ENCODE data around the gene SLFNL1.

SLFNL1 gene

DNA sequence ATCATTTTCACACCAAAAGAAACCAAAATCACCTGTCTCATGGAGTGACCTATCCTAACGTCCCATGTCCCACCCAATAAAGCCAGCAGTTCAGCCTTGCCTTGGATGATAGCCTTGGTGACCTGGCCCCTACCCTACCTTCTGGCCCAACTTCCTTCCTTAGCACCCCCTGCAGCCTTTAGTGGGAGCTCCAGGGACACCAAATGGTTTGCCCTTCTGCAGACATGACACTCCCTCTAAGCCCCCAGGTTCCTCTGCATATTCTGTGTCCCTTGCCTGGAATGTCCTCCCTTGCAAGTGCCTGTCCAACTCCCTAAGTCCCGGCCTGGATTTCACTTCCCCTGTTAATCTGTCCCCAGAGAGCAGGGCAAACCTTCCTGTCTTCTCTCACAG is 2.2 kb downstream of the SLFNL1 start:
- FAIRE-seq: no peak

DNA sequence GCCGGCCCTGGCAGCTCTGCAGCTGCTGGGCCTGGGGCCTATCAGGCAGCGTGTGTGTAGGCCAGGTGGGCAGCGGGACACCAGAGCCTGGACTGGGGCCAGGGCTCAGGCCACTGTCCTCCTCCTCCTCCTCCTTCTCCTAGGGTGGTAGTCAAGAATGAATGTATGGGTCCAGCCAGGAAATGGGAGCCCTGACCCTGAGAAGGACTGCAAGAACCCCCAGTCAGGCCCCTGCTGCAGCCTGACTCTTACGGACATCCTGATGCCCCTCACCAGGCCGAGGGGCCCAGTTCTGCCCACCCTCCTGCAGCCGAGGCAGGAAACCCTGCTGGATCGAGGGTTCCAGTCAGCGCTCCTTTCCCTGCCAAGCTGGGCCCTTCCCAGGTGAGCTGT is 3.5 kb downstream of the SLFNL1 start:
- no peak for FAIRE-seq

DNA sequence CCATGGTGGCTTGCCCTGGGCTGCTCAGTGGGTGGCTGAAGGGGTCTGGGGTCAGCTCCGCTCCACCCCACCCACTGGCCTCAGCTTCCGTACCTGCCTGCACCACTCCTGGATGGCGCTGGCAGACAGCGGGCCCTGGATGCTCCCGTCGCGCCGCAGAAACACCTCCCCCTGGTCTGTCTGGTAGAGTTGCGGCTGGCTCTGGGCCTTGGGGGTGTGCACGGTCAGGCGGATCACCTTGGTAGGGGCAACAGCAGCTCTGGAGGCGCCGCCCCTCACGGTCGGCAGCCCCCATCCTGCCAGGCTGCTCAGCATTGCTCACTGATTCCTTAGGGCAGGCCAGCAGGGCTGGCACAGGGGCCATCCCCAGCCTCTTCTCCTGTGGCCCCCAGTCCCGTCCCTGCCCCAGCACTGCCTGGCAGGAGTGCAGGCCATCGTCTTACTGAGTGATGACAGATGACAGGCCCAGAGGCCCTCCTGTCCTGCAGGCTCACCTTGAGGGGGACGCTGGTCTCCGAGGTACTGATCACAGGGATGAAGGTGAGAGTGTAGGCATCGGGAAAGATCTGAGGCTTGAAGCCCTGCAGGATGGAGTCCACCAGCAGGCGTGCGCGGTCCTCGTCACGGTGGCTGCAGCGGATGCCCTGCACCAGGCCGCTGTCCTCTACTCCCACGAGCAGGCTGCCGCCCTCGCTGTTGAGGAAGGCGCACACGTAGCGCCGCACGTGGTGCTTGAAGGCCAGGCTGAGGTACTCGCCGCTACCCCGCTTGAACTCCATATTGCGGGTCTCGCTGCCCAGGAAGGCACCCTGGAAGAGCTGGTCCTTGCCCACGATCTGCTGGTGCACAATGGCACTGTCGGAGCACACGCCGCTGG is 4.1 kb downstream of the SLFNL1 start:
- FAIRE-seq: no peak

DNA sequence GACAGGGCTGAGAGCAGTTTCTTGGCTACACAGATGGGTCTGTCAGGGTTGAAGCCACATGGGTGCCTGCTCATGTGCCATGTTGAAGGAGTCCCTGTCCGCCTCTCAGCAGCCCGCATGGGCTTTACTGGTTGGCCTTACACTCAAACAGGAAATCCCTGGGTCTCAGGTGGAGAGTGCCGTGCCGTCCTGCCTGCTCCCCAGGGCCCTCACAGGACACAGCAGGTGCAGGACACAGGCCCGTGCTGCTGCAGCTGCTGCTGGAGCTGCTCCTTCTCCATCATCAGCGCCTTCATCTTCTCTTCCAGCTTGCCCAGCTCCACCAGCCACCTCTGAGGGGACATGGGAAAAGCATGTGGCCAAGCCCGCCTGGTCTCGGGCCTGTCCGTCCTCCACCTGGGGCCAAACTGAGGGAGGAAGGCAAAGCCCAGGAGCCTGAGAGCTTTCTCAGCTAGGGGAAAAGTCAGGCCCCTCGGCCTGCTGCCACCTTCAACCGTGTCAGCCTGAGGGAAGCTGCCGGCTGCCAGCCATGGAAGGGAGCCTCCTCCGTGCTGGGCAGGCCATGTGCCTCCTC is 5.5 kb downstream of the SLFNL1 start:
- no peak for FAIRE-seq

DNA sequence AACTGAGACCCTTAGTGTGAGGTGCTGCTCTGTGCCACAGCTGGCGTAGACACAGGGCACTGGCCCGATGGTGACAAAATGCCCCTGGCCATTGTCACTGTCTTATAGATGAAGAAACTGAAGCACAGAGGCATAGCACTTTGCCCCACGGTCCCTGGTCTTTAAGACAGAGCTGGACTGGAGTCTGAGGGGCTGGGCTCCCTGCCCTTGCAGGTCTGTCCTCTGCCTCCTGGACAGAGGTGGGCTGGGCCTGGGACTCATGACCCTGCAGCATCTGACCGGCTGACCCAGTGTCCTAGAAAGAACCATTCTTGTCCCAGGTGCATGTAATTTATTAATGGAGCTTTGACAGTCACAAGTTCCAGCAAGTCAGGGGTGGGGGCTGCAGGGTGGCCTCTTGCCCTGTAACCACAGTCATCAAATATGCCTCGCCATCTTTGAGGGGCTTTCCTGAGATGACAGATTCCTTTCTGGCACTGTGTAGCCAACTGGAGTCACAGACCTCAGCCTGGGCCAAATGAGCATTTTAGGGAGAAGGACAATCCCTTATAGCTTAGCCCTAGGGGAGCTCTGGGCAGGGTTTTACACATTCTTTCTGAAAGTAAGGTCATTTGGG is 6.1 kb downstream of the SLFNL1 start:
- no peak for FAIRE-seq

DNA sequence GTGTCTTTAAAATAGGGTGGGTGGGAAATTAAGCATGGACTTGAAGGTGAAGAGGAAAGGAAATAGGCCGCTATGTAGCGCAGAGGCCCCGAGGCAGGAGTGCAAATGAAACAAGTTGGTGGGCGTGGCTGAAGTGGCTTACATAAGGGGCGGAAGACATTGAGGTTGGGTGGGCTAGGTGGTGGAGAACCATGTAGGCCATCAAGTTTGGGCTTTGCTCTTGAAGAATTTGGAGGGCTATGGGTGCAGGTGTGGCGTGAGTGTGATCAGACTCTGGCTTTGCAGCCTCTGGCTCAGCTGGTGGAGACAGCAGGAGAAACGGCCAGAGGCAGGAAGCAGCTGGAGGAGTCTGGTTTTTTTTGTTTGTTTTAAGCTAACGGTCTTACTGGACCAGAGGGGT is 6.7 kb downstream of the SLFNL1 start:
- no peak for FAIRE-seq

DNA sequence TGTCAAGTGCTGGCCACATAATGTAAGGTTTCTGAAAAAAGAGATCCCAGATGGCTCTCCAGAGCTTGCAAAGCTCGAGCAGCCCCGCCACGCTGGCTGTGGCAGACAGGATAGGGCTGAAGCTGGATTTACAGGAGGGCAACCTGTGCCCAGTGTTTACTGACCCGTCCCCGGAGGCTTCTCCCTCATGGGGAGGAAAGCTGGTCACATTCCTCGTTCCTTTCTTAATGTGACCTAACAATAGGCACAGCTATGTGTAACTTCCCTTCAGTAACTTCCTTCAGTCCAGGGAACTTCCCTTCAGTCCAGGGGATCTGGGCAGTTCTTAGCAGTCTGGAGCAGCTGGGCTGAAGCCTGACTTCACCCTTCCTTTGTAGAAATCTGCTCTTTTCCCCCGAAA is 7.7 kb downstream of the SLFNL1 start:
- no peak for FAIRE-seq

DNA sequence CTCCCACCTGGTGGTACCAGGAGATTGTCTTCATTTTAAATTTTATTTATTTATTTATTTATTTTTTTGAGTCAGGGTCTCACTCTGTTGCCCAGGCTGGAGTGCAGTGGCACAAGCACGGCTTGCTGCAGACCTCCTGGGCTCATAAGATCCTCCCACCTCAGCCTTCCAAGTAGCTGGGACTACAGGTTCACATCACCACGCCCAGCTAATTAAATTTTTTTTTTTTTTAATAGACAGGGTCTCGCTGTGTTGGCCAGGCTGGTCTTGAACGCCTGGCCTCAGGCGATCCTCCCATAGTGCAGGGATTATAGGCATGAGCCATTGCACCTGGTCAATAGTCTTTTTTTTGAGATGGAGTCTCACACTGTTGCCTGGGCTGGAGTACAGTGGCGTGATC is 8.5 kb downstream of the SLFNL1 start:
- FAIRE-seq: no peak

DNA sequence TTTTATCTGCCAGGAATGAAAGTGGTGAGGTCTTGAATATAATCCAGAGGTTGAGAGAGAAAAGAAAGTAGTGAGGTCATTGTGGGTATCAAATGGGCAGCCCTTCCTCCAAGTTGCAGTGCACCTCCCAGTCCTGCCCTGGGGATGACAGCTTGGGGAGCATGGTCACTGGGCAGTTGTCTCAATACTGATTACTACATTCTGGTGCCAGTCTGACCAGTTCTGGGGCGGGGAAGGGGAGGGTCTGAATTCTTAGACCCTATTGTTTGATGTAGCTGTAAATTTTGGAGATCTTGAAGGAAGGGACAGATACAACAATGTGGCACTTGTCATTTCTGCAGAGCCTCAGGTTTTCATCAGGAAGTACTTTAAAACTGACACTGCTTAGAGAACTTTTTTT is 11.2 kb downstream of the SLFNL1 start:
- FAIRE-seq: no peak

DNA sequence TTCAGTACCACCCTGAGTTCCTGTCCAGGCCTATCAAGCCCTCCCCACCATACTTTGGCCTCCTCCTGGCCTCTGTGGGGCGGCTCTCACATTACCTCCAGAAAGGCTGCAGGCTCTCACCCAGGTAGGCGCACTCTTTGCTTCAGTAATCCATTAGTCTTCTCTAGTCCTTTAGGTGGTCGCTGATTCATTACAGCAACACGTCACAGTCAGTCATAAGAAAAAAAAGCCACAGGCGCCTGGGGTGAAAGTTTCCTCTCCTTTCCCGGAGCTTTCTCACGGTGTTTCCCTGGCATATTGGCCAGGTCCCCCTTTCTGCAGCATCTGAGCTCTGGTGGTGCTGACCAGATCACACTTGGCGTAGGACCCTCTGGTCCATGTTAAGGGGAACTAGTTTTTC is 12.1 kb downstream of the SLFNL1 start:
- no peak for FAIRE-seq

DNA sequence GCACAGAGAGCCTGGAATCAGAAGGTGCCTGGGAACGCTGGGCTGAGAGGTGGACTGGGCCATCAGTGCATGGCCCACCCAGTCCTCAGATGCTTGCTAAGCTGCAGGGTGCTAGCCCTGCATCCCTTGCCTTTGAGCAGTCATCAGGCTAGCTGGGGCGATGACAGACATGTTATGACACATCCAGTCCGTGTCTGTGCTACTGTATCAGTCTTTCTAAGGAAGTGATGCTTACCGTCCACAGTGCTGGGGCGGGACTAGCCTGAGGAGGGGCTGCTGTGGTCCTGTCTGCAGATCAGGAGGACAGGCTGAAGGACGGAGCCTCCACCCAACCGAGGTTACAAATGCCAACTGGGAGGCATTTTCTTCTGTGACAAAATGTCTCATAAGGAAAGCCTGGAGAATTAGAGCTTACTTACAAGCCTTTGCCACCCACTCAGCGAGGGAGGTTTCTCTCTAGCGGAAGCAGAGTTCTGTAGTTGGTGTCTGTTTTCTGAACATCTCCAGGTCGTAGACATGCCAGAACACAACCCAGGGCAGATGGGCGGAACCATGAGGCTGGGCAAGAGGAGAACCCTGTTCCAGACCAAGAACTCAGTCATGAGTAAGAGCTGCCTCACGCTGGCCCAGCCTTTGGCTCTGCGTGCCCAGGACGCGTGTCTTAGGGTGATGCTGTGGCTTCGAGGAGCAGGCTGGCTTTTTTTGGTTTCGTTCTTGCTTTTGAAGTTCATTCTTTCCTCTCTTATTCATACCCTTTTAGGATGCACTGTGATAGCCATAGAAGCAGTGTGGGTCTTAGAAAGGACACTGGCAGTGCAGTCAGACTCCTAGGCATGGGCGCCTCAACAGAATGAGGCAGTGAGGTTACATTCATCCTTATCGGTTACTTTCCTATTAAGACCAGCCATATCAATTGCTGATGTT is 14.3 kb downstream of the SLFNL1 start:
- FAIRE-seq: no peak

DNA sequence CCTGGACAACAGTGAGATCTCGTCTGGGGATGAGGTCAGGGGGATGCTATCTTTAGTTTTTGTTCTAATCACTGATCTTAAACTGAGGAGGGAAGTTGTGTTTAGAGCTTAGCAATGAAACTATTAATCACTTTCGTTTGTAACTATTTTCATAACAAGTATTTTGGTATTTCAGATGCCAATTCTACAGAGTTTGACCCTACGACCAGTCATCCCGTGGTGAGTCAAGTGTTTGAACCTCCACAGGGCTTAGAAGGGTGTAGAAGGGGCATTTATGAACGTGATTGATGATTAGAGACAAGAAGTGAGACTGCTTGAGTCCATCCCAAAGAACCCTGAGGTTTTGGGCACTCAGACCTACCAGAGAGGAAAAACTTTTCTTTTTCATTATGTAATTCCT is 15.6 kb downstream of the SLFNL1 start:
- no peak for FAIRE-seq

DNA sequence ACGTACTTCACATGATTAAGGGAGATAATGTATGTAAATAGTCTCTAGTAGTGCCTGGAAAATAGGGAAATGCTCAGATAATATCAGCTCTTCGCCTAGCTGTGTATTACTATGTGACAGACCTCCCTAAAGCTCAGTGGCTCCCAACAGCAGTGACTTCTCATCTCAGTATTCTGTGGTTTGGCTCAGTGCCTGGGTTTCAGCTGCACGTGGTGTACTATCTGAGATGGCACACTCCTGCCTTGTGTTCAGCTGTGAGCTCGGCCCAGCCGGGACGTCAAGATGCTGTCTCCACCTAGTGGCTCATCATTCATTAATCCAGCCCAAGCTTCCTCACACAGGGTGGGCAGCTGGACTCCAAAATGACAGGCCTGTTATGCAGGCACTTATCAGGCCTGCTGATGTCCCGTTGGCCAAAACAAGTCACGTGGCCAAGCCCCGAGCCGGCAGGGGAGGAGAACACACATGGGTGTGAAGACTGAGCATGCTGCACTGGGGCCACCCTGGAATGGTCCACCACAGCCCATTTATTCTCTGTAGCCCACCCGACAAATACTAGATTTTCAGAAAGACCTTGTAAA is 17.8 kb downstream of the SLFNL1 start:
- FAIRE-seq: no peak

DNA sequence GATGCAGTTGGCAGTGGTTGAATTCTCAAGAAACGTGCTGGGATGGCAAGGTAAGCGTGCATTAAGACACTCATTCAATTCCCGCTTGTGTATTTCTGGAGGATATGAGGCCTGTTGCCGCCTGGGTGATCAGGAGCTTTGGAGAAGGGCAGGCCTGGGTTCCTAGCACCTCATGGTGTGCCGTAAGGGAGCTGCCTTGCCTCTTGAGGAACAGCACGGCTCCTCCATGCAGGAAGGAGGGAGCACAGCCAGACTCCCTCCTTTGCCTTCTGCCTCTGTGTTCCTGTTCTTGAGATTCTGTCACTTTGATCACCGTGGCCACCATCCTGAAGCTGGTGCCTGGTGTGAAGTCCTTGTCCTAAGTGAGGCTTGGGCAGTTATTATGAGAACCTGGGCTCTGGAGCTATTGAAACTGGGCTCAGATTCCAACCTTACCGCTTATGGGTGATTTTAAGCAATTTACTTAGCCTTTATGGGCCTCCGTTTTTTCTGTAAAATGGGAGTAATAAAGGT is 18.3 kb downstream of the SLFNL1 start:
- no peak for FAIRE-seq

DNA sequence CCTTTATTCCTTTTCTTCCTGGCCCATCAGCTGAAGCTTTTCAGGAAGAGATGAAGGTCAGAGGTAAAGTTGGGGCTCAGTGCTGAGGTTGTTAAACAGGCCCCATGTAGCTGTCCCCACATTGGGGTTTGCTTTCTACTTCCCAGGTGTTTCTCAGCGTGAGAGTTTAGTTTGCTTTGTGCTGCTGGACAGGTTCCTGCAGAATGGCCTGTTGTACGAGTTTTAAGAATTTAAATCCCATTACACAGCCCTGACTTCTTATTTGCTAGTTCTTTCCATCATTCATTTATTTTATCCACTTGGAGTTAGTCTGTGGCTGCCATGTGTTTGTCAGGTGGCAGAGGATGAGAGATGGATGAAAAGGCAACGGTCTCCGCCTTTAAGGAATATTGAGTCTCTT is 22.9 kb downstream of the SLFNL1 start:
- no peak for FAIRE-seq

DNA sequence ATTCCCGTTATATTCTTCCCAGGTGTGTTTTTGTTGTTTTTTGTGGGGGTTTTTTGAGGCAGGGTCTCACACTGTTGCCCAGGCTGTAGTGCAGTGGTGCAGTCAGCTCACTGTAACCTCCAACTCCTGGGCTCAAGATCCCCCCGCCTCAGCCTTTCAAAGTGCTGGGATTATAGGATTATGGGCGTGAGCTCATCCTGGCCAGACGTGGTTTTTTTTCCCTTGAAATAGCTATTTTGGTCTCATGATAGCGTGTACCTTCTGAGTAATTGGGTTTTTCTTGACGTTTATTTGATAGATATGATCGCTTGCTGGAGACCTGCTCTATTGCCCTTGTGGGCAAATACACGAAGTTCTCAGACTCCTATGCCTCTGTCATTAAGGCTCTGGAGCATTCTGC is 24.4 kb downstream of the SLFNL1 start:
- no peak for FAIRE-seq

DNA sequence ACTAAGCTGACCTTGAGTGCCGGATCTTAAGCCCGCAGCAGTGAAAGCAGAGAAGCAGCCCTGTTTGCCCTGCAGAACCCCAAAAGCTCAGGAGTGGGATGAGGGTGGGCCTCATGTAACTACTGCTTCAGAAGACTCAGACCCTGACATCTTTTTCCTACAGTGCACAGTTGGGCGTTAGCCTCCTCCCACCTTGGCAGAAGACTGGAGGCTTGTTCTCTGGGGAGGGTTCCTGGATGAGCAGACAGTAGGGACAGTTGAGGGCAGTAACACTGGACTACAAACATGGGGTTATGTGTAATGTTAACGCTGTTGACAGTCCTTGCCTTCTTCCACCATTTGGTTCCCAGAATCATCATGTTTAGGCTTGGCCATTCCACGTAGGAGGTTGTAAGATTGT is 32.5 kb downstream of the SLFNL1 start:
- FAIRE-seq: no peak

DNA sequence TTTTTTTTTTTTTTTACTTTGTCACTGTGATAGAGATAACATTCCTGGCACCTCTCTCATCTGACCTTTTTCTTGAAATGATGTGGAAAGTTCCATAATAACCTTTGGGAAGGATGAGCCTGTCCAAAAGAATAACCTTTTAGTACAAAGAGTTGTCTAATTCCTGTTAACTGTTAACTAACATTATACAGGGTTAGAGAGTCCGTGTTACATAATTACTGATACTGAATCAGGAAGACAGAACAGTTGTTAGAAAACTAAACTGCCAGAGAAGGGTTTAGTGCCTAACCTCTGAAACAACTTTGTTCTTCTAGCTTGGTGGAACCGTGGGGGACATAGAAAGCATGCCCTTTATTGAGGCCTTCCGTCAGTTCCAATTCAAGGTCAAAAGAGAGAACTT is 33.2 kb downstream of the SLFNL1 start:
- no peak for FAIRE-seq

DNA sequence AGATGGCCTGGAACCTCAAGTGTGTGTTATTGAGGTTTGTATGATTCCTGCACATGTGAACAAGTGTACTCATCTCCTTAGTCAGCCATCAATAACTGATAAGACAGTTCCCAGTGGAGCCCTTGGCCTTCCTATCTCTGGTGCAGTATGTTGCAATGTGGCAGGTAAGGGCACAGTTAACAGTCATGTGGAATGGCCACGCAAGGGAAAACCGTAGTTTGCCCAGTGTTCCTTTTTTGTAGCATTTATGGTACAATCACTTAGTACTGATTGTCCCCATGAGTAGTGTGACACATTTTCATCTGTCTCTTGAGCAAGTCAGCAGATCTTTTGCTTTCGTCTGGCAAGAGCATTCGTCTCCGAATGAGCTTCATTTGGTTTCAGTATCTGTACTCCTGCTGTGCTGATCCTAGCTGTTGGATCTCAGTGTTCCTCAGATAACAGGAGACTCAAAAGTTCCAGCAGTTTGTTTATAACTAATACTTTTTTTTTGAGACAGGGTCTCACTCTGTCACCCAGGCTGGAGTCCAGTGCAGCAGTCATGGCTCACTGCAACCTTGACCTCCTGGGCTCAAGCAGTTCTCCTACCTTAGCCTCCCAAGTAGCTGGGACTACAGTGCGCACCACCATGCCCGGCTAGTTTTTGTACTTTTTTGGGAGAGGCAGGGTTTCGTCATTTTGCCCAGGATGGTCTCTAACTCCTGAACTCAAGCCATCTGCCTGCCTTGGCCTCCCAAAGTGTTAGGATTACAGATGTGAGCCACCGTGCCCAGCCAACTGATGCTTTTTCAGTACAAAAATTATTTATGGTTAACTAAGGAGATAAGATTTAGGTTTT is 33.9 kb downstream of the SLFNL1 start:
- FAIRE-seq: no peak

DNA sequence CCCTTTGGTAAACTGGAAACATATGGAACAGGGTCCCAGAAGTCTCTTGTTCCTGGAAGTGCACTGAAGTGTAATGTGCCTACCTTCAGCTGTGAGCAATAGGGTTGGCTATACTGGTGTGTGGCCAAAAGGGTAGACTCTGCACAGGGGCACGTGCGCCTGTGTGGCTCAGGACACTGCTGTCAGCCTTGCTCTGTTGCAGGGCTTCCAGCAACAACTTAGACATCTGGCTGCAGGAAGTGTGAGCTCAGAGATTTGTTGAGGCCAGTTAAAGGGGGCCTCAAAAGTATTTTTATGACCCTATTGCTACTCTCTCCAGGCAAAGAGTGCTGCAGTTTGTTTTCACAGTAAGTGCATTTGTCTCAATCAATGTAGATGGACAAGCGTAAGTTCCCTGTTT is 34.6 kb downstream of the SLFNL1 start:
- FAIRE-seq: no peak

DNA sequence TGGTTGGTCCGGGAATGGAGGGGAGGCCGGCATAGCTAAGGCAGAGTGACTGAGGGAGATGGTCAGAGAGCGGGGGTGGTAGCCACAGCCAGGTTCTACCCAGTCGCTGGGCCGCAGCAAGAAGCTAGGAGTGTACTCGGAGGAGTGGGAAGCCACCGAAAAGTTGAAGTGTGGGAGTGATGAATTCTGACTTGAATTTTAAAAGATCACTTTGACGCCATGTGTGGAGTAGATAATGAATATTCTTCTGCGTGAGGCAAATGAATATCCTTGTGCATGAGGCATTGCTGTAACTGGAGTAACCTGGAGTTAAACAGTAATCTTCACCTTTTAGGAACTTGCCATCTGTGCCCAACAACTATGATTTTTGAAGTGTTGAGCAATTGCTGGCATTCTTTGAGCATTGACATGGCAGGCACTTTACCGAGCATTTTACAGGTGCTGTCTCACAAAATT is 35.2 kb downstream of the SLFNL1 start:
- no peak for FAIRE-seq

DNA sequence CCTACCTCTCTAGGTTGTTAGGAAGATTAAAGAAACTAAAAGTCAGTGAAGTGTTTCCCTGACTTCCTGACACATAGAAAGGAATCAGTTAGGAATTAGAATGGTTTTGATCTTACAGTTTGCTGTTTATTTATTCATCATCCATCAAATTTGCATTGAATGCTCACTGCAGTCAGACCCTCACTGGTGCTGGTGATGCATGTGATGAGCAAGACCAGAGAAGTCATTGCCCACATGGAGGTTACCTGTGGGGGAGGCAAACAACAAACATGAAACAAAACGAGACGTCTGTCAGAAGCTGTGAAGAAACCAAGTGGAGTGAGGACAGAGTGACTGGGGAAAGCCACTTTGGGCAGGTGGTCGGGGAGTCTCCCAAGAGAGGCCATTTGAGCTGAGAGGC is 35.6 kb downstream of the SLFNL1 start:
- no peak for FAIRE-seq

All from colon (tissue), 2 donors.